ENCODE results near the gene GTF2IRD1. TPM values are rescaled to one million over a fixed set of nuclear protein-coding genes. Genes with fewer than 3 reads are reported as not detected.

Gene GTF2IRD1
- total and polyA plus RNA-seq, 2 of the 13 experiments (the other 11 are each of a cell fraction or from before 2014, with no cell fraction given) = 16.5 to 26.7 TPM

- TF ChIP-seq SKI (IDR thresholded peaks at IDR 0.05; ENCODE audit: partially characterized antibody) = peak; percentile 59
- no peak for TF ChIP-seq U2AF2 (IDR thresholded peaks at IDR 0.05; ENCODE audit: low read depth, low read length)
- 0 out of 2 replicates have a peak, but pooled peaks have one; percentile 13 for TF ChIP-seq ERF (CRISPR knock-in tag; IDR thresholded peaks at IDR 0.05)
- 0 out of 2 replicates have a peak, but pooled peaks have one; percentile 29 for TF ChIP-seq KDM6A (CRISPR knock-in tag; IDR thresholded peaks at IDR 0.05; ENCODE audit: low read depth)
- TF ChIP-seq ZBTB39 (CRISPR knock-in tag; IDR thresholded peaks at IDR 0.05) = peak; percentile 70; the same call in 1 of the 2 replicates
- TF ChIP-seq RERE (CRISPR knock-in tag; IDR thresholded peaks at IDR 0.05; ENCODE audit: low read depth) = no peak
- TF ChIP-seq SALL1 (CRISPR knock-in tag; IDR thresholded peaks at IDR 0.05) = peak; percentile 61
- peak; percentile 68 for TF ChIP-seq ARID5B (CRISPR knock-in tag; IDR thresholded peaks at IDR 0.05)
- TF ChIP-seq ZNF350 (CRISPR knock-in tag; IDR thresholded peaks at IDR 0.05; ENCODE audit: borderline replicate concordance, low read depth) = peak; percentile 24; the same call in 1 of the 2 replicates
- TF ChIP-seq MAFG (CRISPR knock-in tag; IDR thresholded peaks at IDR 0.05) = no peak
- TF ChIP-seq ZNF414 (CRISPR knock-in tag; IDR thresholded peaks at IDR 0.05) = peak; percentile 46; the same call in 1 of the 2 replicates
- no peak for TF ChIP-seq ZNF432 (CRISPR knock-in tag; IDR thresholded peaks at IDR 0.05; ENCODE audit: borderline replicate concordance)
- no peak for TF ChIP-seq HNRNPH1 (optimal IDR thresholded peaks at IDR 0.05; ENCODE audit: low read depth, low read length)
- no peak for TF ChIP-seq ZNF550 (CRISPR knock-in tag; IDR thresholded peaks at IDR 0.05; ENCODE audit: borderline replicate concordance)
- TF ChIP-seq ZNF841 (CRISPR knock-in tag; IDR thresholded peaks at IDR 0.05; ENCODE audit: borderline replicate concordance) = no peak
- TF ChIP-seq HOXA3 (CRISPR knock-in tag; IDR thresholded peaks at IDR 0.05) = peak; percentile 64; the same call in 1 of the 2 replicates
Measured at GRCh38 chr7:74535951-74536356, 82.2 kb downstream of the GTF2IRD1 start (continued).
